NCI-H460 (cell line): Measurements from ENCODE around the gene NELL1. TPM values are rescaled to one million over a fixed set of nuclear protein-coding genes. Genes with fewer than 3 reads are reported as not detected.
"Not testable (repeated sequence)": the region's sequence is repeated elsewhere in the genome, so short reads cannot be mapped to it uniquely, and the experiment has no call there.

ENCODE experiments used
- DNase-seq: peaks from one replicate; pipeline ENCODE4 v3.0.0-alpha.2; 2016; ENCODE audit warnings: low read depth; ENCODE audit errors: extremely low read depth
- total RNA-seq: library from RNA; depleted of rRNA; stranded (reverse); fragments of >200 nt; shearing (Covaris generic); gene quantifications from 2 replicates; pipeline ENCODE4 v1.2.3, GENCODE V29; 2014

The NELL1 gene
- total RNA-seq, 1 experiment from 2014 or later, result not detected

GRCh38 chr11:21173476-21173875, 504.1 kb downstream of the NELL1 start:
- no peak for DNase-seq

- no peak for DNase-seq
Observed at GRCh38 chr11:21174781-21175180, 505.4 kb downstream of the NELL1 start.

- DNase-seq, result no peak
Observed at GRCh38 chr11:21177379-21177778, 508.0 kb downstream of the NELL1 start.

- DNase-seq, result no peak
Observed at GRCh38 chr11:21179770-21180169, 510.4 kb downstream of the NELL1 start.

GRCh38 chr11:21180182-21180581, 510.8 kb downstream of the NELL1 start:
- DNase-seq, result no peak

GRCh38 chr11:21185959-21186358, 516.6 kb downstream of the NELL1 start:
- no peak for DNase-seq

- DNase-seq, result no peak
Observed at GRCh38 chr11:21190181-21190580, 520.8 kb downstream of the NELL1 start.

- DNase-seq, result no peak
Observed at GRCh38 chr11:21195995-21196394, 526.6 kb downstream of the NELL1 start.

GRCh38 chr11:21198498-21198897, 529.1 kb downstream of the NELL1 start:
- no peak for DNase-seq

GRCh38 chr11:21205205-21205604, 535.8 kb downstream of the NELL1 start:
- DNase-seq, result no peak

GRCh38 chr11:21225860-21226259, 556.5 kb downstream of the NELL1 start:
- no peak for DNase-seq

GRCh38 chr11:21229224-21229623, 559.8 kb downstream of the NELL1 start:
- no peak for DNase-seq

- no peak for DNase-seq
Observed at GRCh38 chr11:21250196-21250595, 580.8 kb downstream of the NELL1 start.

- no peak for DNase-seq
Observed at GRCh38 chr11:21254055-21254454, 584.7 kb downstream of the NELL1 start.

- no peak for DNase-seq
Observed at GRCh38 chr11:21254790-21255189, 585.4 kb downstream of the NELL1 start.

- no peak for DNase-seq
Observed at GRCh38 chr11:21257461-21257860, 588.1 kb downstream of the NELL1 start.

GRCh38 chr11:21258414-21258813, 589.0 kb downstream of the NELL1 start:
- DNase-seq, result no peak

GRCh38 chr11:21260101-21260500, 590.7 kb downstream of the NELL1 start:
- DNase-seq, result no peak

GRCh38 chr11:21262992-21263391, 593.6 kb downstream of the NELL1 start:
- no peak for DNase-seq

- no peak for DNase-seq
Observed at GRCh38 chr11:21264125-21264524, 594.7 kb downstream of the NELL1 start.

- DNase-seq, result no peak
Observed at GRCh38 chr11:21268036-21268435, 598.6 kb downstream of the NELL1 start.

GRCh38 chr11:21272139-21272538, 602.8 kb downstream of the NELL1 start:
- DNase-seq, result not testable (repeated sequence)

GRCh38 chr11:21278840-21279239, 609.5 kb downstream of the NELL1 start:
- DNase-seq, result no peak

GRCh38 chr11:21285104-21285503, 615.7 kb downstream of the NELL1 start:
- no peak for DNase-seq
